GM21423 (cell line): ENCODE results near the gene ZNF175.

ENCODE experiments used
- ATAC-seq: cut with Tn5 transposase; IDR thresholded peaks from one replicate; pipeline ENCODE4 v1.9.1; 2021; ENCODE audit warnings: mild to moderate bottlenecking, moderate library complexity; ENCODE audit not compliant: unreplicated experiment

The ZNF175 gene

GRCh38 chr19:51549533-51550324 lies 21.4 kb upstream of the ZNF175 start:
- ATAC-seq = no peak

- no peak for ATAC-seq
Observed at GRCh38 chr19:51550848-51551672, 20.0 kb upstream of the ZNF175 start.

- no peak for ATAC-seq
Observed at GRCh38 chr19:51551673-51552432, 19.2 kb upstream of the ZNF175 start.

- ATAC-seq = no peak
Observed at GRCh38 chr19:51552608-51552995, 18.5 kb upstream of the ZNF175 start.

- ATAC-seq = no peak
Observed at GRCh38 chr19:51552996-51553725, 17.9 kb upstream of the ZNF175 start.

GRCh38 chr19:51559240-51559639 lies 11.8 kb upstream of the ZNF175 start:
- no peak for ATAC-seq

- ATAC-seq = no peak
Observed at GRCh38 chr19:51560339-51560738, 10.7 kb upstream of the ZNF175 start.

- no peak for ATAC-seq
Observed at GRCh38 chr19:51564791-51565190, 6.3 kb upstream of the ZNF175 start.

GRCh38 chr19:51565583-51565982 lies 5.5 kb upstream of the ZNF175 start:
- no peak for ATAC-seq

- no peak for ATAC-seq
Observed at GRCh38 chr19:51566489-51567100, 4.5 kb upstream of the ZNF175 start.

GRCh38 chr19:51567583-51567982 lies 3.5 kb upstream of the ZNF175 start:
- ATAC-seq = no peak

GRCh38 chr19:51568456-51568855 lies 2.6 kb upstream of the ZNF175 start:
- no peak for ATAC-seq

GRCh38 chr19:51571599-51571998 lies 516 bp downstream of the ZNF175 start:
- ATAC-seq = no peak

- no peak for ATAC-seq
Observed at GRCh38 chr19:51572410-51572809, 1.3 kb downstream of the ZNF175 start.

GRCh38 chr19:51572908-51573307 lies 1.8 kb downstream of the ZNF175 start:
- ATAC-seq = no peak

- ATAC-seq = no peak
Observed at GRCh38 chr19:51573331-51573730, 2.2 kb downstream of the ZNF175 start.

- no peak for ATAC-seq
Observed at GRCh38 chr19:51576850-51577249, 5.8 kb downstream of the ZNF175 start.

GRCh38 chr19:51586103-51586728 lies 15.1 kb downstream of the ZNF175 start:
- no peak for ATAC-seq

GRCh38 chr19:51586799-51587198 lies 15.7 kb downstream of the ZNF175 start:
- no peak for ATAC-seq
